MV-4-11 (cell line): Measurements from ENCODE around the gene TMEM115.

Source experiments
- DNase-seq: peaks from one replicate; lab custom pipeline; 2025; lab: John Stamatoyannopoulos, UW

Gene TMEM115

GRCh38 chr3:50375258-50375931 lies 16.1 kb upstream of the TMEM115 start:
- no peak for DNase-seq

GRCh38 chr3:50374363-50375257 lies 15.3 kb upstream of the TMEM115 start:
- no peak for DNase-seq

GRCh38 chr3:50373146-50374051 lies 14.1 kb upstream of the TMEM115 start:
- no peak for DNase-seq

- no peak for DNase-seq
These were observed 13.0 kb upstream of the TMEM115 start for GRCh38 chr3:50372349-50372748.

- peak; percentile 14 for DNase-seq
These were observed 11.9 kb upstream of the TMEM115 start for GRCh38 chr3:50371133-50371685.

GRCh38 chr3:50370594-50370993 lies 11.3 kb upstream of the TMEM115 start:
- peak; percentile 68 for DNase-seq

GRCh38 chr3:50369012-50369670 lies 9.8 kb upstream of the TMEM115 start:
- no peak for DNase-seq

GRCh38 chr3:50365842-50366220 lies 6.5 kb upstream of the TMEM115 start:
- DNase-seq: no peak

- DNase-seq: peak; percentile 73
These were observed 5.9 kb upstream of the TMEM115 start for GRCh38 chr3:50365080-50365841.

GRCh38 chr3:50364573-50365079 lies 5.3 kb upstream of the TMEM115 start:
- DNase-seq: no peak

- DNase-seq: no peak
These were observed 414 bp upstream of the TMEM115 start for GRCh38 chr3:50359760-50360110.

GRCh38 chr3:50358355-50358910 lies 888 bp downstream of the TMEM115 start:
- DNase-seq: no peak

- DNase-seq: no peak
These were observed 1.8 kb downstream of the TMEM115 start for GRCh38 chr3:50357481-50357880.

- DNase-seq: peak; percentile 75
These were observed 2.8 kb downstream of the TMEM115 start for GRCh38 chr3:50356553-50356952.

- DNase-seq: no peak
These were observed 3.3 kb downstream of the TMEM115 start for GRCh38 chr3:50355829-50356552.

- no peak for DNase-seq
These were observed 4.5 kb downstream of the TMEM115 start for GRCh38 chr3:50354850-50355249.

GRCh38 chr3:50354186-50354764 lies 5.0 kb downstream of the TMEM115 start:
- no peak for DNase-seq

GRCh38 chr3:50353245-50354004 lies 5.9 kb downstream of the TMEM115 start:
- DNase-seq: no peak
